HCT116 (cell line): ENCODE results near the gene CD2. TPM values are rescaled to one million over a fixed set of nuclear protein-coding genes. Genes with fewer than 3 reads are reported as not detected.

Experiments used
- ATAC-seq: fragments of 200-7000 bp; cut with Tn5 transposase; 2 replicates; pipeline ENCODE4 v1.9.1; 2020; ENCODE audit warnings: mild to moderate bottlenecking, moderate library complexity
- BruUV-seq: library from RNA; stranded (reverse); fragments of 400-500 nt; replicated peaks from 2 replicates; lab custom pipeline; 2021; lab: Mats Ljungman, UMichigan
- CTCF ChIA-PET: fragments of 300-600 bp; sonication (Branson Sonifier 250); formaldehyde crosslinking; loops from one replicate; lab custom pipeline; 2021; ENCODE audit warnings: antibody characterized with exemption; lab: Charles Lee
- POLR2A ChIA-PET: fragments of 300-600, 350-600 bp; sonication (Branson Sonifier 250); formaldehyde crosslinking; loops from one replicate; lab custom pipeline; 2021; ENCODE audit warnings: antibody characterized with exemption; lab: Charles Lee
- RAD21 ChIA-PET, 2 experiments: fragments of 300-600 bp; sonication (Branson Sonifier 250); formaldehyde crosslinking; loops; one replicate each; lab custom pipeline; 2023; ENCODE audit warnings: low total read pairs in 2 of 2; ENCODE audit not compliant: uncharacterized antibody in 2 of 2, unreplicated experiment in 2 of 2, low non-redundant PET in 1 of 2; lab: Charles Lee
- DNase-seq: peaks from one replicate; pipeline ENCODE4 v3.0.0-alpha.2; 2010; ENCODE audit warnings: low read depth, low spot score
- H2AFZ ChIP-seq: fragments of 200-600 bp; shearing (Covaris generic), sonication (generic); 2 replicates; pipeline ENCODE4 v1.6.1; 2017; ENCODE audit warnings: low read depth, mixed run types, mixed read lengths, antibody characterized with exemption, low read length; ENCODE audit not compliant: poor library complexity, severe bottlenecking
- H3K27ac ChIP-seq: 2 replicates; pipeline ENCODE4 v1.5.1; 2012; ENCODE audit warnings: low read depth, low read length
- H3K27me3 ChIP-seq: fragments of 200-600 bp; sonication (generic); 2 replicates; pipeline ENCODE4 v1.6.1; 2016; ENCODE audit warnings: mixed run types, low read length, mixed read lengths; ENCODE audit not compliant: insufficient read depth
- H3K36me3 ChIP-seq, 2 experiments: fragments of 200-500 bp in 1 of 2; fragments of 200-600 bp in 1 of 2; sonication (Bioruptor generic) in 1 of 2; sonication (generic) in 1 of 2; 2 replicates each; pipeline versions ENCODE4 v1.5.1 to v1.6.1; 2014 to 2016; ENCODE audit warnings: low read length in 2 of 2, inconsistent platforms in 1 of 2, mixed read lengths in 1 of 2, mixed run types in 1 of 2; ENCODE audit not compliant: insufficient read depth in 2 of 2, control insufficient read depth in 1 of 2
- H3K4me1 ChIP-seq, 2 experiments: fragments of 200-600 bp in 1 of 2; sonication (generic) in 1 of 2; 2 replicates each; pipeline versions ENCODE4 v1.5.1 to v1.6.1; 2012 to 2017; ENCODE audit warnings: low read length in 2 of 2, inconsistent platforms in 1 of 2, mild to moderate bottlenecking in 1 of 2, mixed read lengths in 1 of 2, mixed run types in 1 of 2, moderate library complexity in 1 of 2; ENCODE audit not compliant: insufficient read depth in 2 of 2, control insufficient read depth in 1 of 2
- H3K4me2 ChIP-seq: fragments of 200-600 bp; sonication (generic); 2 replicates; pipeline ENCODE4 v1.6.1; 2017; ENCODE audit warnings: mixed run types, low read length, mixed read lengths
- H3K4me3 ChIP-seq, 2 experiments: fragments of 200-600 bp in 1 of 2; sonication (generic) in 1 of 2; replicated peaks in 1 of 2; 2 replicates each; pipeline ENCODE4 v1.5.1; 2011 to 2016; ENCODE audit warnings: low read length in 2 of 2, control low read depth in 1 of 2, low read depth in 1 of 2, mild to moderate bottlenecking in 1 of 2, mixed read lengths in 1 of 2, mixed run types in 1 of 2
- H3K79me2 ChIP-seq: fragments of 200-600 bp; sonication (generic); 2 replicates; pipeline ENCODE4 v1.6.1; 2017; ENCODE audit warnings: mild to moderate bottlenecking, mixed run types, low read length, moderate library complexity, mixed read lengths; ENCODE audit not compliant: insufficient read depth
- H3K9ac ChIP-seq: fragments of 200-600 bp; sonication (generic); 2 replicates; pipeline ENCODE4 v1.6.1; 2016; ENCODE audit warnings: low read length, mixed read lengths
- H3K9me2 ChIP-seq: fragments of 200-600 bp; sonication (generic), shearing (Covaris generic); 2 replicates; pipeline ENCODE4 v1.6.1; 2017; ENCODE audit warnings: mixed run types, mild to moderate bottlenecking, moderate library complexity; ENCODE audit not compliant: insufficient read depth
- H3K9me3 ChIP-seq, 2 experiments: fragments of 200-500 bp in 1 of 2; fragments of 200-600 bp in 1 of 2; sonication (Bioruptor generic) in 1 of 2; sonication (generic) in 1 of 2; 2 replicates each; pipeline ENCODE4 v1.6.1; 2014 to 2017; ENCODE audit warnings: low read length in 2 of 2, mixed read lengths in 2 of 2, inconsistent platforms in 1 of 2, low read depth in 1 of 2, mild to moderate bottlenecking in 1 of 2, mixed run types in 1 of 2, moderate library complexity in 1 of 2; ENCODE audit not compliant: control insufficient read depth in 1 of 2, insufficient read depth in 1 of 2
- H4K20me1 ChIP-seq: fragments of 200-600 bp; sonication (generic), shearing (Covaris generic); 2 replicates; pipeline ENCODE4 v1.6.1; 2017; ENCODE audit warnings: mixed run types, mild to moderate bottlenecking, moderate library complexity; ENCODE audit not compliant: insufficient read depth
- ATF3 ChIP-seq: IDR thresholded peaks from 2 replicates; pipeline ENCODE4 v1.6.1; 2012
- CBX3 ChIP-seq: IDR thresholded peaks from 2 replicates; pipeline ENCODE4 v1.6.1; 2012; ENCODE audit warnings: low read depth
- CEBPB ChIP-seq: IDR thresholded peaks from 2 replicates; pipeline ENCODE4 v1.6.1; 2012; ENCODE audit warnings: low read depth
- CTCF ChIP-seq, 3 experiments: fragments of 200-600 bp in 1 of 3; sonication (generic) in 1 of 3; IDR thresholded peaks in 2 of 3; conservative IDR thresholded peaks in 1 of 3; 2 replicates each; pipeline ENCODE4 v1.5.1; 2012 to 2017; ENCODE audit warnings: low read depth in 2 of 3, low read length in 2 of 3, antibody characterized with exemption in 1 of 3, borderline replicate concordance in 1 of 3, control low read depth in 1 of 3, mild to moderate bottlenecking in 1 of 3, mixed read lengths in 1 of 3, mixed run types in 1 of 3, moderate library complexity in 1 of 3; ENCODE audit not compliant: insufficient read depth in 1 of 3
- ELF1 ChIP-seq: IDR thresholded peaks from 2 replicates; pipeline ENCODE4 v1.6.1; 2012; ENCODE audit warnings: low read depth, borderline replicate concordance
- FOSL1 ChIP-seq: IDR thresholded peaks from 2 replicates; pipeline ENCODE4 v1.6.1; 2012; ENCODE audit warnings: low read depth
- JUND ChIP-seq: IDR thresholded peaks from 2 replicates; pipeline ENCODE4 v1.6.1; 2012
- POLR2AphosphoS5 ChIP-seq: IDR thresholded peaks from 2 replicates; pipeline ENCODE4 v1.6.1; 2011; ENCODE audit warnings: mild to moderate bottlenecking, low read depth, low read length, moderate library complexity
- SIN3A ChIP-seq: IDR thresholded peaks from 2 replicates; pipeline ENCODE4 v1.6.1; 2012; ENCODE audit warnings: low read depth
- SP1 ChIP-seq: IDR thresholded peaks from 2 replicates; pipeline ENCODE4 v1.6.1; 2012; ENCODE audit warnings: low read depth
- SRF ChIP-seq: IDR thresholded peaks from 2 replicates; pipeline ENCODE4 v1.6.1; 2012; ENCODE audit warnings: low read depth
- TCF7L2 ChIP-seq: IDR thresholded peaks from 2 replicates; pipeline ENCODE4 v1.7.0; 2011; ENCODE audit warnings: borderline replicate concordance, inconsistent platforms; ENCODE audit not compliant: insufficient read depth, insufficient read length; ENCODE audit errors: extremely low read depth
- YY1 ChIP-seq: IDR thresholded peaks from 2 replicates; pipeline ENCODE4 v1.6.1; 2011; ENCODE audit warnings: low read length, low read depth, moderate library complexity, mild to moderate bottlenecking; ENCODE audit not compliant: insufficient replicate concordance; ENCODE audit errors: extremely low read depth
- intact Hi-C: fragments of 100-400 bp; cut with micrococcal nuclease; formaldehyde crosslinking; loops from 2 replicates; pipeline ENCODE4 v1.10.0; 2022
- total RNA-seq: library from RNA; stranded (reverse); gene quantifications from one replicate; pipeline ENCODE4 v1.2.1, GENCODE V29; 2021; ENCODE audit not compliant: unreplicated experiment

The CD2 gene
- total RNA-seq, 1 experiment from 2014 or later, result 0.57 TPM

- Histone ChIP-seq H3K79me2 (no peaks in the 10 kb centered on the region), H3K9me2 (no peaks in the 10 kb centered on the region), H4K20me1 (no peaks in the 10 kb centered on the region), H3K9me3 (no peaks in the 10 kb centered on the region), H2AFZ (no peak overlapping the region), H3K27ac (no peak overlapping the region), H3K9ac (no peak overlapping the region), H3K4me2 (no peak overlapping the region), H3K27me3 (0 out of 2 replicates have a peak, but pooled peaks cover 3% of the 10 kb centered on the region), H3K4me1 (no peaks in the 10 kb centered on the region)
- DNase-seq, result no peak
- BruUV-seq, result no TSS peak
- CTCF ChIA-PET, result interaction anchor here (1.5 kb wide), 1 partner anchor 338 kb away, joined by 6 read pairs; the partner anchor contains the start of gene TTF2
- RAD21 ChIA-PET, result no interaction called here
- POLR2A ChIA-PET, result no interaction called here
- ATAC-seq, result no peak
- TF ChIP-seq SIN3A (no peak), SP1 (no peak), JUND (no peak), CTCF (IDR thresholded peaks at IDR 0.05 in 2 of 3, conservative IDR thresholded peaks at IDR 0.05 in 1 of 3; ENCODE audit: borderline replicate concordance in 1 of 3, insufficient read depth in 1 of 3, low read depth in 2 of 3, low read length in 2 of 3) (no peak), CEBPB (no peak), CBX3 (no peak), YY1 (no peak), TCF7L2 (no peak), POLR2AphosphoS5 (no peak), ATF3 (no peak), SRF (no peak), FOSL1 (no peak), ELF1 (no peak)
- TF ChIP-seq, all 23 proteins: peak for 0
- H3K4me3 ChIP-seq, result no peak overlapping the region
- no peaks in the 10 kb centered on the region for H3K36me3 ChIP-seq
- intact Hi-C loops, result loop anchor here (5.0 to 10.0 kb wide), 2 partner anchors 147 to 335 kb away; partner anchors contain the start of gene CD58
Measured at GRCh38 chr1:116722016-116722838, 32.0 kb upstream of the CD2 start.
